ENCODE data around the gene PRKAA2.

The PRKAA2 gene

DNA sequence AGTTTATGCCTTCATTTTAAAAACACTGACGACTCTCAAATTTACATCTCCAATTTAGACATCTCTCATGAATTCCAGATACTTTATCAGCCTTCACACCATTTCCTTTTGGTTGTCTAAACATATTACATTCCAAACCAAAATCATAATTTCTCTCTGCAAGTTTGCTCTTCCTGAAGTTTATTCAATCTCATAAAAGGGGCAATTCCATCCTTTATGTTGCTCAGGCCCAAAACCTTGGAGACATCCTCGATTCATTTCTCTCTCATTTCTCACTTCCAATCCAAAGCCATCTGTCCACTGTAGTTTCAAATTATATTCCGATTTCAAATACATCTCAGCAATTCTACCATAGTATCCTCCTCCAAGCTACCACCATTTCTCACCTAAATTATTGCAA is 100.1 kb downstream of the PRKAA2 start:
- no peaks in the 10 kb centered on the region; the same call in 1 of the 2 replicates for H3K9me3 ChIP-seq (ENCODE audit: insufficient read depth, low read length)
- no peak for TF ChIP-seq EZH2phosphoT487 (conservative IDR thresholded peaks at IDR 0.05; ENCODE audit: low read length)
- TF ChIP-seq, protein P1, sequence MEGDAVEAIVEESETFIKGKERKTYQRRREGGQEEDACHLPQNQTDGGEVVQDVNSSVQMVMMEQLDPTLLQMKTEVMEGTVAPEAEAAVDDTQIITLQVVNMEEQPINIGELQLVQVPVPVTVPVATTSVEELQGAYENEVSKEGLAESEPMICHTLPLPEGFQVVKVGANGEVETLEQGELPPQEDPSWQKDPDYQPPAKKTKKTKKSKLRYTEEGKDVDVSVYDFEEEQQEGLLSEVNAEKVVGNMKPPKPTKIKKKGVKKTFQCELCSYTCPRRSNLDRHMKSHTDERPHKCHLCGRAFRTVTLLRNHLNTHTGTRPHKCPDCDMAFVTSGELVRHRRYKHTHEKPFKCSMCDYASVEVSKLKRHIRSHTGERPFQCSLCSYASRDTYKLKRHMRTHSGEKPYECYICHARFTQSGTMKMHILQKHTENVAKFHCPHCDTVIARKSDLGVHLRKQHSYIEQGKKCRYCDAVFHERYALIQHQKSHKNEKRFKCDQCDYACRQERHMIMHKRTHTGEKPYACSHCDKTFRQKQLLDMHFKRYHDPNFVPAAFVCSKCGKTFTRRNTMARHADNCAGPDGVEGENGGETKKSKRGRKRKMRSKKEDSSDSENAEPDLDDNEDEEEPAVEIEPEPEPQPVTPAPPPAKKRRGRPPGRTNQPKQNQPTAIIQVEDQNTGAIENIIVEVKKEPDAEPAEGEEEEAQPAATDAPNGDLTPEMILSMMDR (IDR thresholded peaks at IDR 0.05; ENCODE audit: insufficient read depth, low read length, poor library complexity, severe bottlenecking) = no peak
- H3K36me3 ChIP-seq (ENCODE audit: low read length) = no peaks in the 10 kb centered on the region
- H3K9ac ChIP-seq (ENCODE audit: low read length) = no peak overlapping the region
- no peak overlapping the region for H3K4me3 ChIP-seq (ENCODE audit: insufficient read depth, low read length, poor library complexity, severe bottlenecking)
- no peaks in the 10 kb centered on the region for H3K9me2 ChIP-seq (replicated peaks; ENCODE audit: insufficient read depth, low read length)
- H3K27me3 ChIP-seq (ENCODE audit: low read length) = no peaks in the 10 kb centered on the region
- H3F3A ChIP-seq (ENCODE audit: insufficient read depth) = no peaks in the 10 kb centered on the region
- no peak overlapping the region for H2AFZ ChIP-seq (ENCODE audit: low read depth, low read length, severe bottlenecking)
- no peaks in the 10 kb centered on the region for H4K20me1 ChIP-seq (ENCODE audit: low read depth, low read length)
- H3K27ac ChIP-seq (ENCODE audit: low read depth, low read length) = no peak overlapping the region
- no peak overlapping the region for H3K4me2 ChIP-seq (ENCODE audit: low read depth, low read length, poor library complexity, severe bottlenecking)
- H3K79me2 ChIP-seq (ENCODE audit: insufficient read depth, low read length) = no peaks in the 10 kb centered on the region

- Histone ChIP-seq H3K9ac (ENCODE audit: low read length) (no peak overlapping the region), H3K36me3 (ENCODE audit: low read length) (no peaks in the 10 kb centered on the region), H4K20me1 (ENCODE audit: low read depth, low read length) (no peaks in the 10 kb centered on the region), H3K9me2 (replicated peaks; ENCODE audit: insufficient read depth, low read length) (no peaks in the 10 kb centered on the region), H3K79me2 (ENCODE audit: insufficient read depth, low read length) (no peaks in the 10 kb centered on the region), H3K4me2 (ENCODE audit: low read depth, low read length, poor library complexity, severe bottlenecking) (no peak overlapping the region), H3K4me3 (ENCODE audit: insufficient read depth, low read length, poor library complexity, severe bottlenecking) (no peak overlapping the region), H3F3A (ENCODE audit: insufficient read depth) (no peaks in the 10 kb centered on the region), H3K27ac (ENCODE audit: low read depth, low read length) (no peak overlapping the region), H2AFZ (ENCODE audit: low read depth, low read length, severe bottlenecking) (no peak overlapping the region), H3K9me3 (ENCODE audit: insufficient read depth, low read length) (no peaks in the 10 kb centered on the region; the same call in 1 of the 2 replicates), H3K27me3 (ENCODE audit: low read length) (no peaks in the 10 kb centered on the region)
- no peak for TF ChIP-seq EZH2phosphoT487 (conservative IDR thresholded peaks at IDR 0.05; ENCODE audit: low read length)
- TF ChIP-seq, protein P1 (IDR thresholded peaks at IDR 0.05; ENCODE audit: insufficient read depth, low read length, poor library complexity, severe bottlenecking) = no peak
Measured at GRCh38 chr1:56754708-56755479, 109.8 kb downstream of the PRKAA2 start.

GRCh38 chr1:56755911-56756310 is 110.8 kb downstream of the PRKAA2 start:
- Histone ChIP-seq H3K27ac (ENCODE audit: low read depth, low read length) (no peak overlapping the region), H3K9ac (ENCODE audit: low read length) (no peak overlapping the region), H4K20me1 (ENCODE audit: low read depth, low read length) (no peaks in the 10 kb centered on the region), H2AFZ (ENCODE audit: low read depth, low read length, severe bottlenecking) (no peak overlapping the region), H3K4me3 (ENCODE audit: insufficient read depth, low read length, poor library complexity, severe bottlenecking) (no peak overlapping the region), H3K27me3 (ENCODE audit: low read length) (no peaks in the 10 kb centered on the region), H3K36me3 (ENCODE audit: low read length) (no peaks in the 10 kb centered on the region), H3K79me2 (ENCODE audit: insufficient read depth, low read length) (no peaks in the 10 kb centered on the region), H3K9me2 (replicated peaks; ENCODE audit: insufficient read depth, low read length) (no peaks in the 10 kb centered on the region), H3K4me2 (ENCODE audit: low read depth, low read length, poor library complexity, severe bottlenecking) (no peak overlapping the region), H3F3A (ENCODE audit: insufficient read depth) (no peaks in the 10 kb centered on the region), H3K9me3 (ENCODE audit: insufficient read depth, low read length) (no peaks in the 10 kb centered on the region; the same call in 1 of the 2 replicates)
- TF ChIP-seq, protein P1 (IDR thresholded peaks at IDR 0.05; ENCODE audit: insufficient read depth, low read length, poor library complexity, severe bottlenecking) = no peak
- TF ChIP-seq EZH2phosphoT487 (conservative IDR thresholded peaks at IDR 0.05; ENCODE audit: low read length) = no peak

Measured in SU-DHL-6 (cell line).